ENCODE results near the gene PKLR.

The PKLR gene

DNA sequence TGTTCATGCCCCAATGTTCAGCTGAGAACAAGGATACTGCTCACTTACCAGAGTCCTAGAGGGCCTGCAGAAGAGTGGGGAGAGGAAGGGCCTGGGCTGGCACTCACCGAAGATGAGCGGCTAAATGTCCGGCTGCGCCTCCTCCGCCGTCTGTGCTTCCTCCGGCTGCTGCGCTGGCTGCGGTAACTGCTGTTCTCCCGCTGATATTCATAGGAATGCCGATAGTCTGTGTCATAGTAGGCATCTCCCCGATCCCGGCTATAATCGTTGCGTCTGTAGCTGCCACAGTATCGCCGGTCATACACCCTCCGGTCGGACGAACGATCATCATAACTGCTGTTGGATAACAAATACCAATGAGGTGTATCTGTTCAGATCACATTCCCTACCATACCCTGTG lies 31.9 kb downstream of the PKLR start:
- H3K9me2 ChIP-seq (replicated peaks; ENCODE audit: insufficient read depth, low read length), result no peaks in the 10 kb centered on the region
- H3K79me2 ChIP-seq (ENCODE audit: low read length), result peaks cover 53% of the 10 kb centered on the region
- peaks cover 26% of the 10 kb centered on the region for H3F3A ChIP-seq (ENCODE audit: insufficient read depth, low read length)
- H3K4me3 ChIP-seq (ENCODE audit: low read length), result no peak overlapping the region
- peaks cover 44% of the 10 kb centered on the region for H3K36me3 ChIP-seq (replicated peaks; ENCODE audit: insufficient read depth, low read length)
- H3K4me2 ChIP-seq (ENCODE audit: low read depth, low read length), result no peak overlapping the region
- peaks cover 4% of the 10 kb centered on the region for H3K4me1 ChIP-seq (ENCODE audit: low read length)
- H4K20me1 ChIP-seq (ENCODE audit: insufficient read depth, low read length), result no peaks in the 10 kb centered on the region
- DNase-seq, result no peak
- no peaks in the 10 kb centered on the region for H3K9me3 ChIP-seq (replicated peaks; ENCODE audit: insufficient read depth, low read length)
- H3K27ac ChIP-seq (ENCODE audit: low read length), result no peak overlapping the region
- H2AFZ ChIP-seq (ENCODE audit: low read length), result no peak overlapping the region
- no peak overlapping the region for H3K9ac ChIP-seq (ENCODE audit: low read length)
- no peaks in the 10 kb centered on the region for H3K27me3 ChIP-seq (replicated peaks; ENCODE audit: insufficient read depth, low read length)
- no peak for TF ChIP-seq EZH2 (optimal IDR thresholded peaks at IDR 0.05; ENCODE audit: low read depth, low read length)
- no peak for TF ChIP-seq EZH2phosphoT487 (IDR thresholded peaks at IDR 0.05; ENCODE audit: low read length)
- TF ChIP-seq, protein P1, sequence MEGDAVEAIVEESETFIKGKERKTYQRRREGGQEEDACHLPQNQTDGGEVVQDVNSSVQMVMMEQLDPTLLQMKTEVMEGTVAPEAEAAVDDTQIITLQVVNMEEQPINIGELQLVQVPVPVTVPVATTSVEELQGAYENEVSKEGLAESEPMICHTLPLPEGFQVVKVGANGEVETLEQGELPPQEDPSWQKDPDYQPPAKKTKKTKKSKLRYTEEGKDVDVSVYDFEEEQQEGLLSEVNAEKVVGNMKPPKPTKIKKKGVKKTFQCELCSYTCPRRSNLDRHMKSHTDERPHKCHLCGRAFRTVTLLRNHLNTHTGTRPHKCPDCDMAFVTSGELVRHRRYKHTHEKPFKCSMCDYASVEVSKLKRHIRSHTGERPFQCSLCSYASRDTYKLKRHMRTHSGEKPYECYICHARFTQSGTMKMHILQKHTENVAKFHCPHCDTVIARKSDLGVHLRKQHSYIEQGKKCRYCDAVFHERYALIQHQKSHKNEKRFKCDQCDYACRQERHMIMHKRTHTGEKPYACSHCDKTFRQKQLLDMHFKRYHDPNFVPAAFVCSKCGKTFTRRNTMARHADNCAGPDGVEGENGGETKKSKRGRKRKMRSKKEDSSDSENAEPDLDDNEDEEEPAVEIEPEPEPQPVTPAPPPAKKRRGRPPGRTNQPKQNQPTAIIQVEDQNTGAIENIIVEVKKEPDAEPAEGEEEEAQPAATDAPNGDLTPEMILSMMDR (IDR thresholded peaks at IDR 0.05; ENCODE audit: low read length), result no peak

DNA sequence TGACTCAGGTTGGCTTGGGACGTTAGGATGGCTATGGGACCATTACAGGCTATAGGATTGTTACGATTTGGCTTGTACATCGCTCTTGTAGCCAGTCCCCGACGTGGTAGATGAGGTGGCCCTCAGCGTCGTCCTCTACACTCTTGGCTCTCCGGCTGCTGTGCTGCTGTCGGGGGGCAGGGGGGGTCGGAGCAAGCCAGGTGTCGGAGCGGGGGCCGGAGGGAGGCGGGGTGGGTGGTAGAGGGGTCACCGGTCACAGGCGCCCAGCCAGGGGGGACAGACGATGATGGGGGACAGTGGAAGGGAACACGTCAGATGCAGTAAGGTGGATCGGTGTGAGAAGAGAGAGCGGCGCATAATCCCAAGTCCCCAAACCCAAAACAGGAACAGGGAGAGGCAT lies 32.6 kb downstream of the PKLR start:
- TF ChIP-seq, protein P1 (IDR thresholded peaks at IDR 0.05; ENCODE audit: low read length), result no peak
- TF ChIP-seq EZH2phosphoT487 (IDR thresholded peaks at IDR 0.05; ENCODE audit: low read length), result no peak
- TF ChIP-seq EZH2 (optimal IDR thresholded peaks at IDR 0.05; ENCODE audit: low read depth, low read length), result no peak
- no peaks in the 10 kb centered on the region for H3K27me3 ChIP-seq (replicated peaks; ENCODE audit: insufficient read depth, low read length)
- no peak for DNase-seq
- H2AFZ ChIP-seq (ENCODE audit: low read length), result no peak overlapping the region
- H3K27ac ChIP-seq (ENCODE audit: low read length), result no peak overlapping the region
- H3K4me3 ChIP-seq (ENCODE audit: low read length), result no peak overlapping the region
- no peak overlapping the region for H3K4me2 ChIP-seq (ENCODE audit: low read depth, low read length)
- H4K20me1 ChIP-seq (ENCODE audit: insufficient read depth, low read length), result no peaks in the 10 kb centered on the region
- peaks cover 50% of the 10 kb centered on the region for H3K79me2 ChIP-seq (ENCODE audit: low read length)
- H3K9me3 ChIP-seq (replicated peaks; ENCODE audit: insufficient read depth, low read length), result no peaks in the 10 kb centered on the region
- H3K9ac ChIP-seq (ENCODE audit: low read length), result no peak overlapping the region
- H3K36me3 ChIP-seq (replicated peaks; ENCODE audit: insufficient read depth, low read length), result peaks cover 44% of the 10 kb centered on the region
- H3K4me1 ChIP-seq (ENCODE audit: low read length), result peaks cover 2% of the 10 kb centered on the region
- no peaks in the 10 kb centered on the region for H3K9me2 ChIP-seq (replicated peaks; ENCODE audit: insufficient read depth, low read length)
- H3F3A ChIP-seq (ENCODE audit: insufficient read depth, low read length), result peaks cover 30% of the 10 kb centered on the region

DNA sequence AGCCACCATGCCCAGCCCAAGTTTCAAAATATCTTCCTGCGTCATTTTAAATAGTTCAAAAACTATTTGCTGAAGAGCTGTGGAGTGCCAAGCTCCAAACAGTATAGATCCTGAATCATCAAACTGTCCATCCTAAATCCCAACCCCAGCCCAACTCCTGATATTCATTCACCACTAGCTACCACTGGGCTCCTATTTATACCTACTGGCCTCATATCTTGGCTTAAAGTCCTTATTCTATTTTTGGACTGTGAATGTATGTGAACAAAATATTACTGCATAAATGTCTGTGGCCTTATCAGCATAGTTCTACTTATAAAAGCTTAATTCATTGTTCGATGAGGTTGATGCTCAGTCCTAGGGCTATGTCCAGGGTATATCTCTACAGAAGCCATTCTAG lies 33.9 kb downstream of the PKLR start:
- TF ChIP-seq EZH2 (optimal IDR thresholded peaks at IDR 0.05; ENCODE audit: low read depth, low read length) (no peak), EZH2phosphoT487 (IDR thresholded peaks at IDR 0.05; ENCODE audit: low read length) (no peak)
- TF ChIP-seq, protein P1 (IDR thresholded peaks at IDR 0.05; ENCODE audit: low read length), result no peak
- no peak overlapping the region for H3K4me3 ChIP-seq (ENCODE audit: low read length)
- H3K4me1 ChIP-seq (ENCODE audit: low read length), result peaks cover 7% of the 10 kb centered on the region; the same call in 1 of the 2 replicates
- no peaks in the 10 kb centered on the region for H3K27me3 ChIP-seq (replicated peaks; ENCODE audit: insufficient read depth, low read length)
- no peak overlapping the region for H2AFZ ChIP-seq (ENCODE audit: low read length)
- peaks cover 40% of the 10 kb centered on the region for H3K79me2 ChIP-seq (ENCODE audit: low read length)
- no peak overlapping the region for H3K27ac ChIP-seq (ENCODE audit: low read length)
- no peaks in the 10 kb centered on the region for H3K9me2 ChIP-seq (replicated peaks; ENCODE audit: insufficient read depth, low read length)
- no peaks in the 10 kb centered on the region for H4K20me1 ChIP-seq (ENCODE audit: insufficient read depth, low read length)
- peaks cover 35% of the 10 kb centered on the region for H3F3A ChIP-seq (ENCODE audit: insufficient read depth, low read length)
- H3K9ac ChIP-seq (ENCODE audit: low read length), result no peak overlapping the region
- peaks cover 44% of the 10 kb centered on the region for H3K36me3 ChIP-seq (replicated peaks; ENCODE audit: insufficient read depth, low read length)
- no peak for DNase-seq
- no peaks in the 10 kb centered on the region for H3K9me3 ChIP-seq (replicated peaks; ENCODE audit: insufficient read depth, low read length)
- H3K4me2 ChIP-seq (ENCODE audit: low read depth, low read length), result no peak overlapping the region

Data from MM.1S (cell line).